A549 treated with ZK216348 at 1 μM for 4 hours (cell line): ENCODE results near the gene KISS1. TPM values are rescaled to one million over a fixed set of nuclear protein-coding genes. Genes with fewer than 3 reads are reported as not detected.

Experiments used
- total RNA-seq: library from RNA; stranded (reverse); fragments of 200-300 nt; extraction: Qiagen RNA extraction; gene quantifications from 5 replicates; pipeline ENCODE4 v1.2.3, GENCODE V29; 2022; ENCODE audit warnings: low read depth

The KISS1 gene
- total RNA-seq = 0.48 to 0.56 TPM in 2 of 5 replicates, not detected in the others

DNA sequence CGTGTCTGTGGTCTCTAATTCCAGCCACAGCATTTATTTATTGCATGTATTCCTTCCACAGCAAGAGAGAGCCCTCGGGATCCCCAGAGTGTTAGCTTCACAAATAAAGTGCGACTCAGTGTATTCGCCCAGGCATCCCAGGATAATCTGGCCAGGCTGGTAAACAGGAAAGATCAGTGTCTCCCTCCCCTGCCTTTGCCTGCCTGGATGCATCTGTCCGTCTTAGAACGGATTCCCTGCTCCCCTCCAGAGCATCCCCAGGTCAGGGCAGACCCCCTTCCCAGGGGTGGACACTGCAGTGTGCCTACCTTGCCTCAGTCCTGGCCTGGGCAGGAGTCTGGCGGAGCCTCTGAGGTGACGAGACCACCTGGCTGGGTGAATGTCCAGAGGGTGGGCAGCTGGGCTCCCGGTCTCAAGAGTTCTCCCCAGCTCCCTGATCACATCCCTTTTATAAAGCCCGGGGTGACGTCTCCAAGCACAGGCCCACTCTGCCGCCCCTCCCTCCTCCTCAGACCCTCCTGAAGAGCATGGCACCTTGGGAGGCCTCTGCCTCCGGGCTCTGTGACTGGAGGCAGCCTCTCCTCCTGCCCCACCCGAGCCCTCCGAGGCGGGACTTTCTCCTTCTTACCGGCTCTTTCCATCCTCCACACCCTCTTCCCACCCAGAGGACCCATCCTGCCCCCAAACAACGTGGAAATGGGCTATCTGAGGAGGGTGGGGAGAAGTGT, at the start of gene KISS1:
KISS1 (minus strand) TSS at position 424 of the 728 bp plus-strand sequence. CDS start 3,615 bp downstream, outside the sequence.

GRCh38 chr1:204213668-204214662, 17.7 kb upstream of the KISS1 start, which contains the start of gene GOLT1A:
Gene GOLT1A (minus strand): TSS chr1:204213988. CDS start chr1:204213906, 82 bp downstream.

GRCh38 chr1:204166219-204166618, 30.1 kb downstream of the KISS1 start, which contains the start of gene REN:
Gene REN (minus strand): TSS chr1:204166337. CDS start chr1:204166293, 44 bp downstream.

DNA sequence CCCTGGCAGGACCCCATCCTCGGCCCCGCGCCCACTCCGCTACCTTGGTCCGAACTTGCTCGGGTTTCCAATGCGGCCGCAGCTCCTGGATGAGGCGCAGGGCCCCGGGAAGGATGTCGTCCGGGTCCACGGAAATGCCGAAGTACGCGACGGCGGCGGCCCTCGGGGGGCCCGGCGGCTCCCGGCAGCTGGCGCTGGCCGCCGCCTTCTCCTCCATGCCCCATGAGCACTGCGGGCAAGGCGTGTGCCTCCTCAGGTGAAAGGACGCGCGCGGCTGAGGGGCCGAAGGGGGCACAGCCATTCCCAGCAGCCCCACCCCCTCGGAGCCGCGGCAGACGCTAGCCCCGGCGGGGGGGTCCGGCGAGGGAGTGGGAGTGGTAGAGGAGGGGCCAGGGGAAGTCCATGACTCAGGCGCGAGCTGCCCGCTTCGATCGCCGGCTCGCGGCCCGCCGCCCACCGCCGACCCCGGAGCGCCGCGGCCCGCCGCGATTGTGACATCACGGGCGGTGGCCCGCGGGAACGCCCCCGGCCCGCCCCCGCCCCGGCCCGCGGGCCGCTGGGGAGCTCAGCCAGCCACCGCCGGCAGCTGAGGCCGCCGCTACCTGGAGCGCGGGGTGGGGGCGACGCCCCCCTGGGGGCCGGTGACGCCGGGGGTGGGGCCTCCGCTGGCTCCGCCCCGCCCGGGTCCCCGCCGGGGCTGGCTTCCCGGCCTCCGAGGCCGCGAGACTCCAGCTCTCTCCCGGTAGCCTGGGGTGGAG, 44.6 kb downstream of the KISS1 start, which contains the start of gene ETNK2:
ETNK2 (minus strand) TSS at position 493 of the 758 bp plus-strand sequence; CDS start at position 301, 192 bp downstream.

Other genes starting within 250 kb of the KISS1 start
- gene SOX13, start 123.4 kb downstream of the KISS1 start, total RNA-seq = 11.4 to 24.2 TPM (median 19.0 TPM) in 5 replicates
- 4.6 to 8.1 TPM (median 6.6 TPM) in 5 replicates for gene ETNK2, start 44.4 kb downstream of the KISS1 start, total RNA-seq
- not detected in 5 replicates for gene REN, start 30.2 kb downstream of the KISS1 start, total RNA-seq
- gene GOLT1A, start 17.5 kb upstream of the KISS1 start, total RNA-seq = 4.0 to 6.3 TPM (median 4.8 TPM) in 5 replicates
- gene PLEKHA6, start 163.4 kb upstream of the KISS1 start, total RNA-seq = 20.4 to 35.4 TPM (median 29.9 TPM) in 5 replicates
- 19.0 to 31.9 TPM (median 25.8 TPM) in 5 replicates for gene PPP1R15B, start 215.3 kb upstream of the KISS1 start, total RNA-seq